ENCODE results near the gene NLRP5. TPM values are rescaled to one million over a fixed set of nuclear protein-coding genes. Genes with fewer than 3 reads are reported as not detected.
"Not testable (repeated sequence)": the region's sequence is repeated elsewhere in the genome, so short reads cannot be mapped to it uniquely, and the experiment has no call there.

Gene NLRP5
- total RNA-seq, 1 donor from 2014 or later: not detected

DNA sequence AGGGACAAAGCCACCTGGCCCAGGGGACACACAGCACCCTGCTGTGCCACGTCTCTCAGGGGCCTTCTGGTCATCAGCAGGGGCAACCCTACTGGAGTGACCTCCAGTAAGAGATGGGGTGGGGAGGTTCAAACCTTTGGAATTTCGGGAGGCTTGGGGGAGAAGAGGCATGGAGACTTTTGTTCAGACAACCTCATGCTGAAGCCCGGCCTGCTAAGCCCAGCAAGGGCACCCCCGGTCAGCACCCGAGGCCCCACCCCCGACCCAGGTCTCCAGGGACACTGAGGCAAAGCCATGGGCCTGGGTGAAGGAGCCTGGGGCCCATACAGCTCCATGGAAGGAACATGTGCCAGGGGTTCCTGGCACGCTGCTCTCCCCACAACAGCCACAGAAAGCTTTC, 111.2 kb downstream of the NLRP5 start:
- ATAC-seq: no peak
- DNase-seq (ENCODE audit: low spot score): no peak

- not testable (repeated sequence) for DNase-seq (ENCODE audit: low spot score); ATAC-seq
Measured at GRCh38 chr19:56098237-56098636, 111.7 kb downstream of the NLRP5 start.

DNA sequence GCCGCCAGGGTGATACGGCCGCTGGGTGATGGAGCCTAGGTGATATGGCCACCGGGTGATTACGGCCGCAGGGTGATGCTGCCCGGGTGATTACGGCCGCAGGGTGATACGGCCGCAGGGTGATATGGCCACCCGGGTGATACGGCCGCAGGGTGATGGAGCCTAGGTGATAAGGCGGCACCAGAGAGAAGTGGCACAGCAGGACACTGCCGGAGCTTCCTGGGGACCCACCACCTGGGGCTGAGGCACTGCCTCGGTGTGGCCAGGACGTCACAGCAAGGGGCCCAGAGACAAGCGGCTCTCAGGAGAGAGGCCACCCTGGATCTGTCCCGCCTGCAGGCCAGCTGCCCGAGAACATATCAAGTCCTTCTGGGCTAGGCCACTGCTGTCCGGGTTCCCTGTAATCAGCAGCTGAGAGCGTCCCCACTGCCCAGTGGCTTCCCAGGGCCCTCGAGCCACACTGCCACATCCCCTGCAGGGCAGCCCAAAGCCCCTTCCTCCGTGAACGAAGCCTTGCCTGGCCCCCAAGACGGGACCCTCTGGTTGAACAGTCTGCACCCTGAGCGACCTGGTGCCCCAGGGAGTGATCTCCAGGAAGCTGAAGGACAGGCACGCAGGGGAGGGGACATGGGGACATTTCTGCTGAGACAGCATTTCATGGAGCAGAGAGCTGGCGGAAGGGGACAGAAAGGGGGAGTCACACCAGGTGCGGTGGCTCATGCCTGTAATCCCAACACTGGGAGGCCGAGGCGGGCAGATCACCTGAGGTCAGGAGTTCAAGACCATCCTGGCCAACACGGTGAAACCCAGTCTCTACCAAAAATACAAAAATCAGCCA, 112.4 kb downstream of the NLRP5 start:
- no peak for DNase-seq (ENCODE audit: low spot score)
- ATAC-seq: no peak

DNA sequence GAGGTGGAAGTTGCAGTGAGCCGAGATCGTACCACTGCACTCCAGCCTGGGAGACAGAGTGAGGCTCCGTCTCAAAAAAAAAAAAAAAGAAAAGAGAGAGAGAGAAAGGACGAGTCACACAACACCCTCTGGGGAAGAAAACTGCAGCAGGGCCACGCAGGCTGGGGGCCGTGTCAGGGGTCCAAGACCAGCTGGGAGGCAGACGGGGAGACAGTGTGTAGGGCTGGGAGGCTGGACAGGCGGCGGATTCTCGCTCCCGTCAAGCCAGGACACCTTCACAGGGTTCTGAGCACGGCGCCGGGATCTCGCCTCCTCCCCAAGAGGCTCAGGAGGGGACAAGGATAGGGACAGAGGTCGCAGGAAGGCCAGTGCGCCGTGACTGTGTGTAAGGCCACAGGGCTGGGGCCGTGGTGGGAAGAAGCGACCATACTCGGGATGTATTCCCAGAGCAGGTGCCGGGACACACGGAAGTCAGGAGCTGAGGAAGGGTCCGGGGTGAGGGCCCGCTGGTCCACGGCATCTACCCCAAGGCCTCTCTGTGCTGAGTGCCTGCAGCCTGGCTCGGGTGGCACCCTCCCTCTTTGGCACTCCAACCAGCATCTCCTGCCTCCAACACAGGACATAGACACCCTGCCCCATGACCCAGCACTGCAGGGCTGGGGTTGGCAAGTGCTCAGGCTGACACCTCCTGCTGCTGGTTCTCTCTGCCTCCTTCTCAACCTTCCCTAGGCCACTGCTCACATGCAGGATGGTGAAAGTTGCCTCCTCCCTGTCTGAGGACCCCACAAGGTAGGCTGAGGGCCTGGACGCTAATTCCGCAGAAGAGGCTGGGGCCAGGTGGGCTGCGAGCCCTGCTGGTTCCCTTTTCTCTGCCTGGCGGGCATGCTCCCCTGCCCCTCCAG, 113.3 kb downstream of the NLRP5 start:
- DNase-seq (ENCODE audit: low spot score): no peak
- no peak for ATAC-seq

DNA sequence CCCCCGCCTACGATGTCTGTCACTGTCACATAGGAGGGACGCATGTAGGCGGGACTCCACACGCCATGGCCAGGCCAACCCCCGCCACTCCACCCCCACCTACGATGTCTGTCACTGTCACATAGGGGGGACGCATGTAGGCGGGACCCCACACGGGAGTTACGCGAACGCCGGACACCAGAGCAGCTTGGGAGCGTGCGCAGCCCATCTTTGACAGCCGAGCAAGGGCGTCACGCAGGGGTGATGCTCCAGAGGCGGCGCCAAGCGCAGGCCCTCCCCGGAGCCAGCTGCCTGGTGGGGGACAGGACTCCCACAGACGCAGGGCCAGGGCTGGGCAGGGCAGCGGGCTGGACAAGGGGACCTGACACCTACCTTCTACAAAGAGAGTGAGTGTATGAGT, 114.5 kb downstream of the NLRP5 start:
- DNase-seq (ENCODE audit: low spot score): no peak
- ATAC-seq: no peak

- ATAC-seq: no peak
- no peak for DNase-seq (ENCODE audit: low spot score)
Measured at GRCh38 chr19:56101746-56102535, 115.4 kb downstream of the NLRP5 start.

GRCh38 chr19:56103027-56103614, 116.5 kb downstream of the NLRP5 start:
- ATAC-seq: no peak
- no peak for DNase-seq (ENCODE audit: low spot score)

DNA sequence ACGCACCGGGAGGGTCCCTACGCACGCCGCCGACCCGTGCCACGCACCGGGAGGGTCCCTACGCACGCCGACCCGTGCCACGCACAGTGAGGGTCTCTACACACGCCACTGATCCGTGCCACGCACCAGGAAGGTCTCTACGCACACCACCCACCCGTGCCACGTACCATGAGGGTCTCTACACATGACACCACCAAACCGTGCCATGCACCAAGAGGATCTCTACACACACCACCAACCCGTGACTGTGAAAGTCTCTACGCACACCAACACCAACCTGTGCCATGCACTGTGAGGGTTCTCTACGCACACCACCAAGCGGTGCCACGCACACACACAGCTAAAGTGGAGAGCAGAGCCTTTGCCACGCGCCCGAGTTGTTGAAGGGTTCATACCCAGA, 117.8 kb downstream of the NLRP5 start:
- ATAC-seq (no peak), DNase-seq (ENCODE audit: low spot score) (no peak)

- ATAC-seq: peak; percentile 92
Measured at GRCh38 chr19:56105090-56105701, 118.6 kb downstream of the NLRP5 start.

DNA sequence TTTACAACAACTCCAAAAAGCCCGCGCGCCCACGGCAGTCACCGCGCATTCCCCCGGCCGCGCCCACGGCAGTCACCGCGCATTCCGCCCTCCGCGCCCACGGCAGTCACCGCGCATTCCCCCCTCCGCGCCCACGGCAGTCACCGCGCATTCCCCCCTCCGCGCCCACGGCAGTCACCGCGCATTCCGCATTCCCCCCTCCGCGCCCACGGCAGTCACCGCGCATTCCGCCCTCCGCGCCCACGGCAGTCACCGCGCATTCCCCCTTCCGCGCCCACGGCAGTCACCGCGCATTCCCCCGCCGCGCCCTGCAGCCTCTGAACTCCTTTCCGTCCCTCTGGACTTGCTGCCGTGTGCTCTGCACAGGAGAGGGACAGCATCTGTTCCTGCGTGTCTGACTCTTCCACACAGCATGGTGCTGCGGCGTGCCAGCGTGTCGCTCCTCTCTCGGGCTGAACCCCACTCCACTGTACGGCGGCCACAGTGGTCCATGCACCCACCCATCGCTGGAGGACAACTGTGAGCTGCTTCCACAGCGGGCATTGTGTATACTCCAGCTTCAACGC, 119.3 kb downstream of the NLRP5 start:
- ATAC-seq; DNase-seq (ENCODE audit: low spot score): not testable (repeated sequence)

More at GRCh38 chr19:56105090-56105701, 118.6 kb downstream of the NLRP5 start:
- peak; percentile 89 for DNase-seq (ENCODE audit: low spot score)

- ATAC-seq (no peak), DNase-seq (ENCODE audit: low spot score) (no peak)
Measured at GRCh38 chr19:56106397-56106849, 119.8 kb downstream of the NLRP5 start.

DNA sequence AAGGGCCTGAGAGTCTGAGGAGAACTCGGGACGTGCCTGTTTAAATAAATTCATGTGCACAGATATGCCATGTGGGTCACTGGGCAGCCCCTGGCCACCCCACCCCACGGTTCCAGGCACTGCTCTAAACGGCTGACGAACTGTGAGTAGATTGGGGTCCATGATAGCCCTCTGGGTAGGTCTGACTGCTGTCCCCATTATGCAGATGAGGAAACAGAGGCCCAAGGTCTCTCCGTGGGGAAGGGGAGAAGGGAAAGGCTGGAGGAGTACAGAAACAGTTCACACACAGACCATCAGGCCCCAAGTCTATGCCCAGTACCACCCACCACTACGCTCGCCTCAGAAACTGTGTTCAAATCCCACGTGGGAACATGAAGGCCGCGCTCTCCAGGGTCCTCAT, 120.4 kb downstream of the NLRP5 start:
- ATAC-seq (no peak), DNase-seq (ENCODE audit: low spot score) (no peak)

GRCh38 chr19:56107626-56108351, 121.2 kb downstream of the NLRP5 start:
- DNase-seq (ENCODE audit: low spot score) (no peak), ATAC-seq (peak; percentile 3)

GRCh38 chr19:56108447-56109195, 122.0 kb downstream of the NLRP5 start:
- ATAC-seq (no peak), DNase-seq (ENCODE audit: low spot score) (no peak)

DNA sequence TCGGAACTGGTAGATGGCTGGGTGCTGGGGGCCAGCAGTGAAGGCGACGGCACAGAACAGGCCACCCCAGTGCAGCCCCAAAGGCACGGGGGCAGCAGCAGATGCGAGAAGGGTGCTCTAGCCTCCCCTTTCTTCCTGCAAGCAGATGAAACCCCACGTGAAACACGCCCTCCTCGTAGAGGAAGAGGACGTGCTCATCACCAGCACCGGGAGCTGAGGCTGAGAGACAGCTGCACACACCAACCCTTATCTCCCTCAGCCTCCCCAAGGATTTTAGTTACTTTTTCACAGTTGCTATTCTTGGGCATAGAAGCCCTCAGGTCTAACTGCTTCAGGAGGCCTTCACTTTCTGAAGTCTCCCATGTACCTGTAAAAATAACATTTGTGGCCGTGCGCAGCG, 122.7 kb downstream of the NLRP5 start:
- ATAC-seq: no peak
- no peak for DNase-seq (ENCODE audit: low spot score)

DNA sequence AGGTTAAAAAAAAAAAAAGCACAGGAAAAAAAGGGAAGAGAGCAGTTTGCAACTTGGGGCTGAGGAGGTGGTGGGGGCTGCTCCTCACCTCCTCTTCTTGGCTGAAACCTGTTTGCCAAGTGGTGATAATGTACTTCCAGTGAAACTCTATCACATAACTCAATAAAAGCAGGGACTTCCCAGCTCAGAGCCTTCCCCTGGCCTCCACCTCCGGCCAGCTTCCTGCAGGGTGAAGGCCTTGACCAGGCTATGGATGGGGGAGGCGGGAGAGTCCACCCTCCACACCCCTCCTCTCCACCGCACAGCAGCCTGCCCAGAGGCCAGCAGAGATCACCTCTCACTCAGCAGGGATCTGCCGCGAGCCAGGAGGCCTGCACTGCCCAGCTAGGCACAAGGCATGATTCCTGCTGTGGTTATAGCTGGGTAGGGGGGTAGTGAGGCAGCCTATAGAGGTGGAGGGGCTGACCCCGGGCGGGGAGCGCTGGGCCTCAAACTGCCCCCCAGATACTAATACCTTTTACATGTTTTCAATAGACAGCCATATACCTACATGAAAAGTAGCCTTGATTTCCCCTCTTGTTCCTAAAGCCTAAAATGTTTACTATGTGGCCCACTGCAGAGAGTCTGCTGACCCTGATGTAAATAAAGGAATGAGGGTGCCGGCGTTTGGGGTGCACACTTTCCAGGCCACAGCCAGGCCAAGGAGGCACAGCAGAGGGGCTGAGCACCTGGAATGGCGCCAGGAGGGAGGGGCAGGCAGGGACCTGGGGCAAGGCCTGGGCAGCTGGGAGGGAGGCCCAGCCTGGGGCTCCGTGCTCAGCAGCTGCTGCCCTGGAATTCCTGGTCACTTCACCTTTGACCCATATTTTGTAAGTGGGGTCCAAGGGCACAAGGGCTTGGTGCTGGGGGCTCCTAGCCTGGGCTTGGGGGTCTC, 124.2 kb downstream of the NLRP5 start:
- ATAC-seq (peak; percentile 86), DNase-seq (ENCODE audit: low spot score) (peak; percentile 83)
